SJSA1 (cell line): Measurements from ENCODE around the gene RNF213. TPM values are rescaled to one million over a fixed set of nuclear protein-coding genes. Genes with fewer than 3 reads are reported as not detected.
A peak's percentile ranks its signal among the peaks of the same experiment; 100 is the strongest.

Source experiments
- DNase-seq, 2 experiments: peaks; one replicate each; pipeline ENCODE4 v3.0.0-alpha.2; 2015 to 2020; ENCODE audit warnings: low spot score in 2 of 2, low read depth in 1 of 2
- H3K27ac ChIP-seq: fragments of 250-450 bp; sonication (Bioruptor Pico); 2 replicates; pipeline ENCODE4 v1.5.1; 2020; ENCODE audit warnings: mild to moderate bottlenecking, moderate library complexity
- H3K27me3 ChIP-seq: fragments of 250-450 bp; sonication (Bioruptor Pico); replicated peaks from 2 replicates; pipeline ENCODE4 v1.5.1; 2020; ENCODE audit warnings: mild to moderate bottlenecking, moderate library complexity
- H3K36me3 ChIP-seq: fragments of 250-450 bp; sonication (Bioruptor Pico); 2 replicates; pipeline ENCODE4 v1.5.1; 2020; ENCODE audit warnings: mild to moderate bottlenecking
- H3K4me1 ChIP-seq: fragments of 250-450 bp; sonication (Bioruptor Pico); replicated peaks from 2 replicates; pipeline ENCODE4 v1.6.1; 2021; ENCODE audit warnings: mild to moderate bottlenecking
- H3K4me3 ChIP-seq: fragments of 250-450 bp; sonication (Bioruptor Pico); 2 replicates; pipeline ENCODE4 v1.5.1; 2020; ENCODE audit warnings: mild to moderate bottlenecking
- H3K9me3 ChIP-seq: fragments of 250-450 bp; sonication (Bioruptor Pico); replicated peaks from 2 replicates; pipeline ENCODE4 v1.5.1; 2020; ENCODE audit warnings: mild to moderate bottlenecking
- total RNA-seq: library from RNA; depleted of rRNA; stranded (reverse); fragments of >200 nt; shearing (Covaris generic); gene quantifications from 2 replicates; pipeline ENCODE4 v1.2.3, GENCODE V29; 2014

RNF213 gene
- total RNA-seq, 1 experiment from 2014 or later: 49.8 TPM

DNA sequence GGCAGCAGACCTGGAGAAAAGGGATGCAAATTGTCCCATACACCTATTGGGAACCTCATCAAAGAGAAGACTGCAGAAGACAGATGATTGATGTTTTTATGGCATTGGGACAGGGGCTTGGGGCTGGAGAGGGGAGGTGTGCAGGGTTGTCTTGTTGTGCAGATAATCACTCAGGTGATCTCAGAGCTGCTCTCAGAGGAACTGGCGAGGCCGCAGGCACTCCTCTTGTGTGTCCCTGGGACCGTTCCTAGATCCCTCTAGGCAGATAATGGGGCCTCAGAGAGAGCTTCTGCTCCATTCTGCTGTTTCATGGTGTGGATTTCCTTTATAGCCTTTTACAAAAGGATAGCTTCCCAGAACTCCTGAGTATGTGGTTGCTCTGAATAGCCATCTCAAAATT, 1.6 kb downstream of the RNF213 start:
- 0 out of 2 replicates have a peak, but pooled peaks cover 3% of the 10 kb centered on the region for H3K9me3 ChIP-seq
- H3K4me1 ChIP-seq: peaks cover 45% of the 10 kb centered on the region
- H3K27ac ChIP-seq: peak overlapping the region; percentile 94; the same call in 1 of the 2 replicates
- no peaks in the 10 kb centered on the region for H3K27me3 ChIP-seq
- DNase-seq: no peak
- H3K36me3 ChIP-seq: peaks cover 29% of the 10 kb centered on the region
- H3K4me3 ChIP-seq: no peak overlapping the region

DNA sequence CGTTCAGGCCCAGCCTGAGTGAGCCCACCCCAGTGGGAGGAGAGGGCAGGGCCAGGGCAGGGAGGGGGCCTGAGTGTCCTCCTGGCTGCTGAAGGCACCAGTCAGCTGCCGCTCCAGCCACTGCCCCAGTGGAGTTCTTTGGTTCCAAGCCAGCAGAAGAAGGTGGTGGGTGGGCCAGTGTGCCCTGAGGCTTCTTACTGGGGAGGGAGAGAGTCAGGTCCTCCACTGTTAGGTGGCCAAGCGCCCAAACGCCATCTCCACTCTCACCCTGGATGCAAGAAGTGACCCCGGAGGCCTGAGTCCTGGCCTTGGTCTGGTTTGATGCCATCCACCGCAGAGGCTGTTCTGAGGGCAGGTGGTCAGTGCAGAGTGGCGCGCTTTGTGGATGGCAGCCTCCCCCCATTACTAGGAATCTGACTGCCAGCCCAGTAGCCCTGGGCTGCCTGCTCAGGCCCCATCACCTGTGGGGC, 2.2 kb downstream of the RNF213 start:
- Histone ChIP-seq H3K27me3 (no peaks in the 10 kb centered on the region), H3K36me3 (peaks cover 33% of the 10 kb centered on the region), H3K9me3 (0 out of 2 replicates have a peak, but pooled peaks cover 3% of the 10 kb centered on the region), H3K4me3 (peak overlapping the region; percentile 24), H3K27ac (peak overlapping the region; percentile 37), H3K4me1 (peaks cover 45% of the 10 kb centered on the region)
- peak in 1 of 2 experiments; percentile 34 for DNase-seq

DNA sequence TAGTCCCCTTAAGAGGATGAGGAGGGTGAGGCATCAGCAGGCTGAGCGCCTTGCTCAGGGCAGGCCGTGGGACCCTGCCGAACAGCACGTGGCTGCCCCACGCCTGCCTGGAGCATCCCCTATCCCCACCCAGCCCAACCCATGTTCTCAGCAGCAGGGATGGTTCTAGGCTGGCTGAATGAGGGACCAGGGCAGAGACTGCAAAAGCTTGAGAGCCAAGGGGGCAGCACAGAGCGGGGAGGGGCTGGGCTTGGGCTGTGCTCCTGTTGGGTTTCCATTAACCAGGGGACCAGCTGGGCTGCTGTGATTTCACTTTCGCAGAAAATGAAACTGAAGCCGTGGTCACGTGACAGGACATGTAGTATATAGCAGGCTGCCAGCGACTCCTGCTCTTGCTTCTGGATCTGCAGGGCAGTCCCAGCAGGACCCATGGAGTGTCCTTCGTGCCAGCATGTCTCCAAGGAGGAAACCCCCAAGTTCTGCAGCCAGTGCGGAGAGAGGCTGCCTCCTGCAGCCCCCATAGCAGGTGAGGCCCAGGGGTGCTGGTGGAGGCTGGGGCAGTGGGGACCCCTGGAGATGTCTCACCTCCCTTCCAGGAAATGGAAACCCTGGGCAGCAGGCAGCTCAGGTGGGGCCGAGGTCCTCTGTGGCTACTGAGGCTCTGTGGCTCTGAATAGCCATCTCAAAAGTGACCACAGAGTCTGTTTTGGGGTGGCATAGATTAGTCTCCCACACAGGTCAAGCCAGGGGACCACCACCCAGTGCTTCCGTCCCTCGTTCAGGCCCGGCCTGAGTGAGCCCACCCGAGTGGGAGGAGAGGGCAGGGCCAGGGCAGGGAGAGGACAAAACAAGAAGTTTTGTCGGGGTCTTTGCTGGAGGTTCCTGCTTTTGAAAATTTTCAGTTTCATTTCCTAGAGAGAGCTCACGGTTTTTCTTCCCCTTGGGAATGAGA, 2.9 kb downstream of the RNF213 start:
- H3K27ac ChIP-seq: peak overlapping the region; percentile 37
- peak overlapping the region; percentile 24 for H3K4me3 ChIP-seq
- 0 out of 2 replicates have a peak, but pooled peaks cover 3% of the 10 kb centered on the region for H3K9me3 ChIP-seq
- H3K36me3 ChIP-seq: peaks cover 37% of the 10 kb centered on the region
- no peaks in the 10 kb centered on the region for H3K27me3 ChIP-seq
- DNase-seq: peak; percentile 74 to 94
- H3K4me1 ChIP-seq: peaks cover 46% of the 10 kb centered on the region

DNA sequence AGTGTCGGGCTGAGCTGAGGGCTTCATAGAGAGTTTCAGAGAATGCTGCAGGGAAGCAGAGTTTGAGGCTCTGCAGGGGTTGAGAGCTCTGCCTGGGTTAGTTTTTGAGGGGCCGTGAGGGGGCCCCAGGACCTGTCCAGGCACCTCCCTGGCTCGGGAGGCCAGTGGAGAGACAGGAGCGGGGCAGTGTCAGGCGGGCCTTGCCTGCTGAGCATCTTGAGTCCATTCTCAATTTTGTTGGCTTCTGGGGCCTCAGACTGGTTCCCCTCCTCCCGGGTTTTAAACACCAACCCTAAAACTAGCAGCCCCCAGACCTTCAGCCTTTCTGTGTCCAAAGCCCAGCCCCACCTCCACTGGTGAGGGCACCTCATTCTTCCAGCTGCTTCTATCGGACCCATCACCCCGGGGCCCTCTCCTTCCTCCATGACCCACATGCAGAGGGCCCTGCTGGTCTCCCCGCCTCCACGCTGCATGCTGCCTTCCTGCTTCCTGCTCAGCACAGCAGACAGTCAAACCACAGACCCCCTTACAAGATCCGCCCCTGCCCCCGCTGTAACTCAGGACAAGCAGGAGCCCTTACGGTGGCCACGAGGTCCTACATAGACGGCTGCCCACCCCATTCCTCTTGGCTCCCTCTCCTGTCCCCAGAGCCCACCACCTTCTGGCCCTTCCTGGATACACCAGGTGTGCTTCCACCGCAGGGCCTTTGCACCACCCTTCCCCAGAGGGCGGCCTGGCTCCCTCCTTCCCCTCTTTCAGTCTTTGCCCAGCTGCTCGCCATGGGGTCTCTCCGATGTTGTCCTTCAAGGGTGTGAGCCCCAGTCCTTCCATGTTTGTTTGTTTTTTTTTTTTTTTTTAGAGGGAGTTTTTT, 3.8 kb downstream of the RNF213 start:
- Histone ChIP-seq H3K4me3 (no peak overlapping the region), H3K27ac (no peak overlapping the region), H3K4me1 (peaks cover 42% of the 10 kb centered on the region), H3K9me3 (0 out of 2 replicates have a peak, but pooled peaks cover 3% of the 10 kb centered on the region), H3K27me3 (no peaks in the 10 kb centered on the region), H3K36me3 (peaks cover 46% of the 10 kb centered on the region)
- peak in 1 of 2 experiments; percentile 53 for DNase-seq

DNA sequence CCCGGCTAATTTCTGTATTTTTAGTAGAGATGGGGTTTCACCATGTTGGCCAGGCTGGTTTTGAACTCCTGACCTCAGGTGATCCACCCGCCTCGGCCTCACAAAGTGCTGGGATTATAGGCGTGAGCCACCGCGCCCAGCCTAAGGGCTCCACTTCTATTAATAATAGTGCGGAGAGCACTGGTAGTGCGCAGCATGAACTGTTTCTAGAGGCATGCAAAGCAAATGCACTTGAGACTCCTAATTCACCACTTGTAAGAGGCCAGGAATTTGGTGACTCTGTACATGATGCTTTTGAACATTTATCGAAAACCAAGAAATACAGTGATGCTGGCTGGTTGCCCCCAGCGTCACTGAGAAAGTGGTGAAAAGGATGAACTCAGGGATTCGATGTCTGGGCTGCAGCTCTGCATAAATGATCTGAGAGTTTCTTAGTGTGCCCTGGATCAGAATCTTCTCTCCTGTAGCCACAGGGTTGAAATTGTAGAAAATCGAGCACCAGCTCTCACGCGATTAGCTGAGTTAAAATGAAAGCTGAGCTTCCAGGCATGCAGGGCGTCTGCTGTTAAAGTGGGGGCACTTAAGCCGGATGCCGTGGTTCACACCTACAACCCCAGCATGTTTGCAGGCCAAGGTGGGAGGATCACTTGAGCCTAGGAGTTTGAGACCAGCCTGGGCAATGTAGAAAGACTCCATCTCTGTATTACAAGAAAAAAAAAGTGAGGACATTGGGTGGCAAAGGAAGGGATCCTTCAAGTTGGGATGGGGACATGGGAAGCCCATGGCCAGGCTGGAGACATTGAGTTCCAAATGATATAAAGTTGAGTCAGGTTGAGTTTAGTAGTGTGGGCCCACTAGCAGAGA, 4.8 kb downstream of the RNF213 start:
- Histone ChIP-seq H3K4me1 (peaks cover 35% of the 10 kb centered on the region), H3K27me3 (no peaks in the 10 kb centered on the region)
- DNase-seq: no peak

DNA sequence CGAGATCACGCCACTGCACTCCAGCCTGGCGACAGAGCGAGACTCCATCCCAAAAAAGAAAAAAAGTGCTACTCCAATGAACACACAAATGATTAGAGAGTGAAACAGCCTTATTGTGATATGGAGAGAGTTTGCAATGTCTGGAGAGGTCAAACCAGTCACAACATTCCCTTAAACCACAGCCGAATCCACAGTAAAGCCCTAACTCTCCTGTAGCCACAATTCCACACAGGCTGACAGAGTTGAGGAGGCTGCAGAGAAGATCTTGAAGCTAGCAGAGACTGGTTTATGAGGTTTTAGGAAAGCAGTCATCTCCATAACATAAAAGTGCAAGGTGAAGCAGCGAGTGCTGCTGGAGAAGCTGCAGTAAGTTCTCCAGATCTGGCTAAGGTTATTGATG, 6.7 kb downstream of the RNF213 start:
- H3K9me3 ChIP-seq: no peaks in the 10 kb centered on the region
- peaks cover 25% of the 10 kb centered on the region for H3K4me1 ChIP-seq
- H3K27ac ChIP-seq: no peak overlapping the region
- no peaks in the 10 kb centered on the region for H3K27me3 ChIP-seq
- peaks cover 52% of the 10 kb centered on the region for H3K36me3 ChIP-seq
- DNase-seq: no peak
- no peak overlapping the region for H3K4me3 ChIP-seq

More for the DNA sequence above, 4.8 kb downstream of the RNF213 start:
- Histone ChIP-seq H3K36me3 (peaks cover 54% of the 10 kb centered on the region), H3K9me3 (0 out of 2 replicates have a peak, but pooled peaks cover 3% of the 10 kb centered on the region), H3K4me3 (no peak overlapping the region), H3K27ac (no peak overlapping the region)

DNA sequence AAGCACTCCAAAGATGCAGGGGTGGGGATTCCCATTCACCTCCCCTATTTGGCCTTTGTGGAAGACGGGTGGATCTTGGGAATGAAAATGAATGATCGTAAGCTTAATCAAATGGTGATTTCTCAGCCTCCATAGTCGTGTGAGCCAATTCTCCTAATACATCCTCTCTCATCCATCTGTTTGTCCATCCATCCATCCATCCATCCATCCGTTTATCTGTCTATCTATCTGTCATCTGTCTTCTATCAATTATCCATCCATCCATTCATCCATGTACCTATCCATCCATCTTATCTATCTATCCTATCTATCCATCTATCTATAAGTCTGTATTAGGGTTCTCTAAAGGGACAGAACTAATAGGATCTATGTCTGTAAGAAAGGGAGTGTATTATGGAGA, 7.8 kb downstream of the RNF213 start:
- no peak for DNase-seq
- Histone ChIP-seq H3K4me1 (peaks cover 15% of the 10 kb centered on the region), H3K27me3 (no peaks in the 10 kb centered on the region), H3K27ac (no peak overlapping the region), H3K36me3 (peaks cover 55% of the 10 kb centered on the region), H3K9me3 (no peaks in the 10 kb centered on the region), H3K4me3 (no peak overlapping the region)

DNA sequence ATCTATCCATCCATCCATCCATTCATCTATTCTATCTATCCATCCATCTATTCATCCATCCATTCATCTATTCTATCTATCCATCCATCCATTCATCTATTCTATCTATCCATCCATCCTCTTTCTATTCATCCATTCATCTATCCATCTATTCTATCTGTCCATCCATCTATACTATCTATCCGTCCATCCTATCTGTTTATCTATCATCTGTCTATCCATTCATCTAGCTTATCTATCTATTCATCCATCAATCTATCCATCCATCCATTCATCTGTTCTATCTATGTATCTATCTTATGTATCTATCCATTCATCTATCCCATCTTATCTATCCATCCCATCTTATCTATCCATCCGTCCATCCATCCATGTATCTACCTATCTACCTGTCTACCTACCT, 8.8 kb downstream of the RNF213 start:
- Histone ChIP-seq H3K4me3 (no peak overlapping the region), H3K27me3 (no peaks in the 10 kb centered on the region), H3K4me1 (peaks cover 6% of the 10 kb centered on the region), H3K36me3 (peaks cover 52% of the 10 kb centered on the region), H3K27ac (no peak overlapping the region), H3K9me3 (no peaks in the 10 kb centered on the region)
- no peak for DNase-seq

DNA sequence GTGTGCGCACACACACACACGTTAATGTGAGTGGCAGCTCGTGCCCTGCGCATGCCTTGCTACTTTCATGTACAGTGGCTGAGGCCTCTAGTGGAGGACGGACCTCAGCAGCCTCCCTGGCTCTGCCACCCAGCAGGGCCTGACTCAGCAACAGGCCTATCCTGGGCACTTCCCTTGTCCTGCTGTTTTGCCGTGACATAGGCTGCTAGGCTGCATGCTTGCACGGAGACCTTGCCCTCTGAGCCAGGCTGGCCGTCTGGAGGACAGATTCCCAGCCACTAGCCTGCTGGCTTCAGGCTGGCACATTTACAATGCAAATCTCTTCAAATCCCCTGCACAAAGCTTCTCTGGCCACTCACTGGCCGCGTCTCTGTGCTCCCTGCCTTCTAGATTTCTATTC, 9.5 kb downstream of the RNF213 start:
- no peak for DNase-seq
- Histone ChIP-seq H3K4me1 (peaks cover 6% of the 10 kb centered on the region), H3K9me3 (no peaks in the 10 kb centered on the region), H3K4me3 (no peak overlapping the region), H3K27ac (no peak overlapping the region), H3K27me3 (no peaks in the 10 kb centered on the region), H3K36me3 (peaks cover 52% of the 10 kb centered on the region)

DNA sequence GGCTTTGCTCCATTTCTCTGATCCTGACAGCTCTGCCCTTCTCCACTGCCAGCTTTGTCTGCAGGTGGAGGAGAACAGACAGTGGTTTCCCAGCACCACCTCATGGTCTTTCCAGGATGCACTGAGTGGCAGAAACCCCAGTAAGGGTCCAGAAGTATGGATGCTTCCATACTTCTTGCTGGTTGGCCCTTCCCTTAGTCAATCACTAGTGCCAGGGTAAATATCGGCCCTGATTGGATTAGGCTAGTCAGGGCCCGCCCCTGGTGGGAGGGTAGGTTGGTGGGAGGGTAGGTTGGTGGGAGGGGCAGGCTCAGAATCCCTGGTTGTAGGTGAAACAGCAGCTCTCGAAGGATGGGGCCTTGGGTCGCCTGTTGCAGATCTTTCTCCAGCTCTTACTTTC, 10.2 kb downstream of the RNF213 start:
- Histone ChIP-seq H3K27me3 (no peaks in the 10 kb centered on the region), H3K4me3 (no peak overlapping the region), H3K9me3 (no peaks in the 10 kb centered on the region), H3K27ac (no peak overlapping the region), H3K36me3 (peaks cover 51% of the 10 kb centered on the region), H3K4me1 (peaks cover 6% of the 10 kb centered on the region)
- peak in 1 of 2 experiments; percentile 32 for DNase-seq

DNA sequence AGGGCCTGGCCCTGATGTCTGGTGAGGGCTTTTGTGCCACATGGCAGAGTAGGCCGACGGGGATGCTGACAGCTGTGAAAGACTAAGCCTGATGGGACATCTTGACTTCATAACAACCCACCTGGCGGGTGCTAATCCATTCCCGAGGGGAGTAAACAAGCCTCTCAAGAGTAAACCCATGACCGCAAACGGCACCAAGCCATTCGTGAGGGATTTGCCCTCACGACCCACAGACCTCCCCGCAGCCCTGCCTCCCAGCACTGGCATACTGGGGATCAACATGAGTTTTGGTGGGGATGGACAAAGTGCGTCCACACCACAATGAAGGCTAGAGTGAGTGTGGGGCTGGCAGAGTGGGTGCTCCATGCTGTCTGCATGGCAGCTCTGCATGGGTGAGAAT, 11.7 kb downstream of the RNF213 start:
- H3K36me3 ChIP-seq: peaks cover 49% of the 10 kb centered on the region
- no peak for DNase-seq
- peaks cover 6% of the 10 kb centered on the region for H3K4me1 ChIP-seq
- no peaks in the 10 kb centered on the region for H3K9me3 ChIP-seq
- H3K27ac ChIP-seq: no peak overlapping the region
- H3K27me3 ChIP-seq: no peaks in the 10 kb centered on the region
- no peak overlapping the region for H3K4me3 ChIP-seq

DNA sequence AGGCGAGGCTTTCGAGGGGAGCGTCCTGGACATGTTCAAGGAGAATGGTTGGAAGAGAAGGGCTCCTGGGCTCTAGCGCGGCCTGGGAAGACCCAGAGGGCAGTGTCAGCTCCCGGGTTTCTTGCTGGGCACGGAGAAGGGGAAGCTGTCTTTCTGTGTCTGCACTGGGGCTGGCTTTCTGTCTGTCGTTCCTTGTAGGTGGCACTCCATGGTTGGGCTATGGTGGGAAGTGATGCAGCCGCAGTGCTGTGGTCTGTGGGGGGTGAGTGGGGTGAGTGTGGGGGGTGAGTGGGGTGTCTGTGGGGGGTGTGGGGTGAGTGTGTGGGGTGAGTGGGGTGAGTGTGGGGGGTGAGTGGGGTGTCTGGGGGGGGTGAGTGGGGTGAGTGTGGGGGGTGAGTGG, 13.7 kb downstream of the RNF213 start:
- Histone ChIP-seq H3K27ac (no peak overlapping the region), H3K4me1 (peaks cover 10% of the 10 kb centered on the region), H3K36me3 (peaks cover 51% of the 10 kb centered on the region), H3K4me3 (no peak overlapping the region), H3K27me3 (no peaks in the 10 kb centered on the region), H3K9me3 (no peaks in the 10 kb centered on the region)
- DNase-seq: no peak
